Retinal pigment epithelial cell (primary cell): Measurements from ENCODE around the gene SLC10A3.

Source experiments
- DNase-seq: peaks from one replicate; pipeline ENCODE4 v3.0.0-alpha.2; 2010; ENCODE audit warnings: low read depth
- H3K4me3 ChIP-seq: 2 replicates; pipeline ENCODE4 v1.5.1; 2011; ENCODE audit warnings: mild to moderate bottlenecking, low read length, control low read depth, moderate library complexity
- CTCF ChIP-seq: conservative IDR thresholded peaks from 2 replicates; pipeline ENCODE4 v1.5.1; 2011; ENCODE audit warnings: low read depth, low read length, control low read depth, inconsistent platforms

The SLC10A3 gene

GRCh38 chrX:154443992-154444754 is 46.3 kb downstream of the SLC10A3 start, which contains the start of gene FAM50A:
TSS of gene FAM50A (plus strand) at chrX:154444141. CDS start at chrX:154444236, 95 bp downstream.
- DNase-seq: no peak
- H3K4me3 ChIP-seq: peak within 1 kb of the TSS; percentile 55
- TF ChIP-seq CTCF: no peak

DNA sequence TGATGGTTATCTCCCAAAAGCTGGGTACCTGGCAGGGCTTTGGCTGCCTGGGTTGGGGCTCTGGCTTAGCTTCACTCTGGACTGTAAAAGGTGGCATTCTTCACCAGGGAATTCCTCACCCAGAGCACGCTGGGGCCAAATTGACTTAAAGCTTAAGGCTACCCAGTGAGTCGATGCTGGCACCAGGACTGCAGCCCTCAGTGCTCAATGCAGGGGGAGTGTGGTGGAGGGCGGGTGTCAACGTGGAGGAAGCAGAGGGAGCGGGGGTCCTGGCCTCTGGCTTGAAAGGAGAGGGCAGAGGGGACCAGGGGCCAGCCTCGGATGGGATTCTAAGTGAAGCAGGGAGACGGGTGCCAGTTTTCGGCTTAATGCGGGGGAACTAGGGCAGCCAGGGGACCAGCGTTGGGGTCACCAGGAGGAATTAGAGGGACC is 46.9 kb downstream of the SLC10A3 start:
- peak; percentile 15 for DNase-seq

GRCh38 chrX:154441984-154442707 is 48.3 kb downstream of the SLC10A3 start:
- TF ChIP-seq CTCF: no peak
- no peak for DNase-seq
- H3K4me3 ChIP-seq: no peak overlapping the region

More for the DNA sequence above, 46.9 kb downstream of the SLC10A3 start:
- no peak for TF ChIP-seq CTCF
- H3K4me3 ChIP-seq: peak overlapping the region; percentile 39

DNA sequence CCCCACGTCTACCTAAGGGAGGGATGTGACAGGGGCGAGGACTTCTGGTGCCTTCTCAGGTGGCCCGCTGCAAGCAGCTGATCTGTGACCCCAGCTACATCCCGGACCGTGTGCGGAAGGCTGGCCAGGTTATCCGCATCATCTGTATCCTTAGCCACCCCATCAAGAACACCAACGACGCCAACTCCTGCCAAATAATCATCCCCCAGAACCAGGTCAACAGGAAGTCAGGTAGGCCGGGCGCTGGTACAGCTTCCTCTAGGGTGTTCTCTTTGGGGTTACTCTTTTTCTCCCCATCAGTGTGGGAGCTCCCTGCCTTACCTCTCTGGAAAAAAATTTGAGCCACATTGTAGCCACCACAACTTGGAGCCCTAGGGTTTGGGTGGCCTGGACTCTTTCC is 48.9 kb downstream of the SLC10A3 start:
- no peak overlapping the region for H3K4me3 ChIP-seq
- TF ChIP-seq CTCF: no peak
- no peak for DNase-seq

DNA sequence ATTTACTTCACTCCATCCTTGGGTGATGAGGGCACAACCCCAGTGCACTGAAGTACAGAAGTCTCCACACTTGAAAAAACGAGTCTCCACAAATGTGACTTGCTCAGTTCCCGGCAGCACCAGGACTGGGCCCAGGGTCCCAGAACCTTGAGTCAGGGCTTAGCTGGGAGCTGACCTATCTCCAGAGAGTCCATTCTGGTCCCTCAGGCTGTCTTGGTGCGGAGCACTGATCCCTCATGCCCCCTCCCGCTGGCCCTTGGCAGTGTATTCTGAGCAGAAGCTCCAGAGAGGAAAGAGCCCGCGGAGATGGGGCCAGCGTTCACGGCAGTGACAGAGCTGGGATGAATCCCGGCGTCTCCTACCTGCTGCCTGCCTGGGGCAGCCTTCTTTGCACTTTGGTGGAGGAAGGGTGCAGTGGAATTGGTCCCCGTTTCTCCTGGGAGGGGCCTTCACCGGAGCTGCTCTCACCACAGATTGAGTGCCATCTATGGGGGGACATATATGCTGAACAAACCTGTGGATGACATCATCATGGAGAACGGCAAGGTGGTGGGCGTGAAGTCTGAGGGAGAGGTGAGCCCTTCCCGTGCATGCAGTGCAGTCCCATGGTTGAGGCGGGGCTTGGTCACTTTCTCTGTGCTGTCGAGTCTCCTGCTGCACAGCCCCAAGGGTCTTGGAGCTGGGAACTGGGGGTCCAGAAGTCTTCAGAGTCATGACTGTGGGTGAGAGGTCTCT is 49.6 kb downstream of the SLC10A3 start:
- no peak for TF ChIP-seq CTCF
- no peak for DNase-seq
- H3K4me3 ChIP-seq: no peak overlapping the region

- no peak for DNase-seq
- H3K4me3 ChIP-seq: no peak overlapping the region
- TF ChIP-seq CTCF: no peak
These were observed 50.6 kb downstream of the SLC10A3 start for GRCh38 chrX:154439841-154440240.
